HepG2 (cell line): ENCODE data around the gene SPTSSA. TPM values are rescaled to one million over a fixed set of nuclear protein-coding genes. Genes with fewer than 3 reads are reported as not detected.

ENCODE experiments used
- ATAC-seq: fragments of 200-7000 bp; cut with Tn5 transposase; 3 replicates; pipeline ENCODE4 v1.9.1; 2020; ENCODE audit warnings: mild to moderate bottlenecking, moderate library complexity
- BruUV-seq: library from RNA; stranded (reverse); fragments of 400-500 nt; replicated peaks from 2 replicates; lab custom pipeline; 2021; lab: Mats Ljungman, UMichigan
- CTCF ChIA-PET: fragments of 300-600 bp; formaldehyde crosslinking; extraction: SDS; loops from one replicate; lab custom pipeline; 2021; ENCODE audit warnings: low total read pairs, inconsistent platforms, low intra/inter-chr PET ratio; lab: Yijun Ruan, JAX
- POLR2A ChIA-PET: fragments of 350-600 bp; sonication (Branson Sonifier 250); formaldehyde crosslinking; loops from one replicate; lab custom pipeline; 2020; ENCODE audit warnings: antibody characterized with exemption, inconsistent platforms; lab: Yijun Ruan, JAX
- DNase-seq: peaks from one replicate; pipeline ENCODE4 v3.0.0-alpha.2; 2015; ENCODE audit warnings: low spot score
- FAIRE-seq: peaks from 3 replicates; lab custom pipeline; 2011; peaks lifted over from hg19 to GRCh38; lab: Jason Lieb, UNC
- H2AFZ ChIP-seq: one replicate; pipeline ENCODE4 v1.6.1; 2011; ENCODE audit warnings: low read length, inconsistent platforms
- H3K27ac ChIP-seq: fragments of 300-600 bp; 3 replicates; pipeline ENCODE4 v1.8.0; 2011; ENCODE audit warnings: mixed run types, mild to moderate bottlenecking, mixed read lengths, low read length, inconsistent platforms; ENCODE audit not compliant: insufficient read depth; ENCODE audit errors: extremely low read length
- H3K27me3 ChIP-seq, 2 experiments: fragments of 200-600 bp in 1 of 2; 2 replicates in 1 of 2; 3 replicates in 1 of 2; pipeline versions ENCODE4 v1.6.0 to v1.8.0; 2011; ENCODE audit warnings: low read length in 2 of 2, mild to moderate bottlenecking in 2 of 2, moderate library complexity in 2 of 2, inconsistent platforms in 1 of 2; ENCODE audit not compliant: insufficient read depth in 2 of 2, control insufficient read depth in 1 of 2
- H3K36me3 ChIP-seq, 2 experiments: fragments of 200-600 bp in 1 of 2; replicated peaks in 1 of 2; 2 replicates in 1 of 2; 3 replicates in 1 of 2; pipeline versions ENCODE4 v1.5.1 to v1.8.0; 2011; ENCODE audit warnings: low read length in 2 of 2, inconsistent platforms in 1 of 2; ENCODE audit not compliant: insufficient read depth in 2 of 2, control insufficient read depth in 1 of 2
- H3K4me1 ChIP-seq: 2 replicates; pipeline ENCODE4 v1.5.1; 2012; ENCODE audit warnings: low read length, inconsistent platforms; ENCODE audit not compliant: insufficient read depth
- H3K4me2 ChIP-seq: 2 replicates; pipeline ENCODE4 v1.6.0; 2011; ENCODE audit warnings: low read depth, low read length, inconsistent platforms
- H3K4me3 ChIP-seq, 3 experiments: fragments of 200-600 bp in 1 of 3; sonication (generic), shearing (Covaris generic) in 1 of 3; replicated peaks in 1 of 3; 2 replicates each; pipeline ENCODE4 v1.5.1; 2011 to 2016; ENCODE audit warnings: low read length in 3 of 3, inconsistent platforms in 2 of 3, low read depth in 2 of 3, mild to moderate bottlenecking in 2 of 3, control low read depth in 1 of 3, mixed read lengths in 1 of 3; ENCODE audit not compliant: insufficient read depth in 1 of 3
- H3K79me2 ChIP-seq: one replicate; pipeline ENCODE4 v1.6.1; 2011; ENCODE audit warnings: low read length, inconsistent platforms; ENCODE audit not compliant: insufficient read depth
- H3K9ac ChIP-seq: 2 replicates; pipeline ENCODE4 v1.6.0; 2011; ENCODE audit warnings: mild to moderate bottlenecking, low read depth, low read length, inconsistent platforms; ENCODE audit not compliant: insufficient read depth
- H3K9me3 ChIP-seq: 2 replicates; pipeline ENCODE4 v1.5.1; 2012; ENCODE audit warnings: mild to moderate bottlenecking, low read length
- H4K20me1 ChIP-seq: 2 replicates; pipeline ENCODE4 v1.6.0; 2011; ENCODE audit warnings: inconsistent platforms, mild to moderate bottlenecking, low read length, moderate library complexity; ENCODE audit not compliant: insufficient read depth
- FLYWCH1 ChIP-seq: sonication (generic); formaldehyde crosslinking; IDR thresholded peaks from 2 replicates; pipeline ENCODE4 v1.8.1; 2023; ENCODE audit warnings: mild to moderate bottlenecking, missing genetic modification reagents
- JDP2 ChIP-seq: sonication (generic); formaldehyde crosslinking; IDR thresholded peaks from 2 replicates; pipeline ENCODE4 v1.8.1; 2022; ENCODE audit warnings: missing genetic modification reagents, borderline replicate concordance
- JUNB ChIP-seq: sonication (generic); formaldehyde crosslinking; IDR thresholded peaks from 2 replicates; pipeline ENCODE4 v1.8.0; 2022; ENCODE audit warnings: missing genetic modification reagents, mild to moderate bottlenecking, borderline replicate concordance
- MEF2D ChIP-seq: sonication (generic); formaldehyde crosslinking; IDR thresholded peaks from 2 replicates; pipeline ENCODE4 v1.5.1; 2020; ENCODE audit warnings: mild to moderate bottlenecking, missing genetic modification reagents
- MLLT10 ChIP-seq: sonication (generic); formaldehyde crosslinking; IDR thresholded peaks from 2 replicates; pipeline ENCODE4 v1.4.0; 2020; ENCODE audit warnings: missing genetic modification reagents
- RFXANK ChIP-seq: IDR thresholded peaks from 2 replicates; pipeline ENCODE4 v1.6.1; 2016
- SETDB1 ChIP-seq: sonication (generic); formaldehyde crosslinking; IDR thresholded peaks from 2 replicates; pipeline ENCODE4 v1.5.1; 2020; ENCODE audit warnings: missing genetic modification reagents, mild to moderate bottlenecking, borderline replicate concordance
- TRIM24 ChIP-seq: sonication (generic); formaldehyde crosslinking; IDR thresholded peaks from 2 replicates; pipeline ENCODE4 v1.8.0; 2022; ENCODE audit warnings: mild to moderate bottlenecking, missing genetic modification reagents
- ZNF562 ChIP-seq: sonication (generic); formaldehyde crosslinking; IDR thresholded peaks from 2 replicates; pipeline ENCODE4 v1.8.0; 2022; ENCODE audit warnings: missing genetic modification reagents, borderline replicate concordance
- ZNF788 ChIP-seq: sonication (generic); formaldehyde crosslinking; IDR thresholded peaks from 2 replicates; pipeline ENCODE4 v1.5.0; 2020; ENCODE audit warnings: mild to moderate bottlenecking, missing genetic modification reagents, borderline replicate concordance
- WGBS: methylation state at CpG from one replicate; pipeline ENCODE4 v1.1.6; 2017; ENCODE audit warnings: low lambda C conversion rate; 5-methylcytosine and 5-hydroxymethylcytosine counted together
- in situ Hi-C: cut with HindIII; loops from 2 replicates; pipeline ENCODE4 v1.10.0; 2017; ENCODE audit warnings: low pct_unique_long_range_greater_than_20kb; ENCODE audit not compliant: extremely low pct_ligation_motif_present
- intact Hi-C: fragments of 100-400 bp; cut with micrococcal nuclease; formaldehyde crosslinking; loops from one replicate; pipeline ENCODE4 v1.10.0; 2022; ENCODE audit not compliant: unreplicated experiment
- polyA plus RNA-seq, 8 experiments: library from polyadenylated mRNA; depleted of rRNA in 3 of 8; stranded (reverse) in 7 of 8; unstranded in 1 of 8; fragments of >200 nt; fragmentation: Illumina TruSeq in 4 of 8; extraction: Trizol in 4 of 8; gene quantifications; 2 replicates each; pipeline versions ENCODE4 v1.2.1 to v1.2.3, GENCODE V29; 2011 to 2016; ENCODE audit warnings: low read depth in 4 of 8, missing spikeins in 1 of 8, mixed read lengths in 1 of 8; ENCODE audit not compliant: insufficient read depth in 1 of 8
- total RNA-seq, 5 experiments: library from RNA; depleted of rRNA; stranded (reverse); fragments of >200 nt; fragmentation: Illumina TruSeq; extraction: Trizol; gene quantifications; 2 replicates each; pipeline ENCODE4 v1.2.3, GENCODE V29; 2016; ENCODE audit warnings: low read depth in 1 of 5
- TF ChIP-seq, protein P1 (sequence below): sonication (generic); formaldehyde crosslinking; conservative IDR thresholded peaks from 2 replicates; pipeline ENCODE4 v1.8.1; 2023; ENCODE audit warnings: missing genetic modification reagents

Gene SPTSSA
- total and polyA plus RNA-seq, 2 of the 13 experiments (the other 11 are each of a cell fraction or from before 2014, with no cell fraction given) = 19.1 to 86.1 TPM

DNA sequence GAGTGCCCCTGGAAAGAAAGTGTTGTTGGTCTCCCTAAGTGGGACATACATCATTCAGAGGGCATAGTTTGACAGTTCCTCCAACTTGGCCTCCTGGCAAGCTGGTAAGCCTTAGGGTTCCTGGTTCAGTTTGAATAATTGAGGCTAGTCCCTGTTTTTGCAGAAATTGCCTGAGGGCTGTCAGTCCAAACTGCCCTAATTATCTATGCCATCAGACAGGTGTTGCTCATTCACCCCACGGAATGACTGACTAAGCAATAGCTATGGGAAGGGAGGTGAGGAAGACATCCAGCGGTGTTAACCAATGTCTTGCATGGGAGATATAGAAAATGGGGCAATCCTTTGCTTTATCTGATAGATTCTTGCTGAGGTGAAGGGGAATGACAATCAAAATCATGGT lies 37.6 kb downstream of the SPTSSA start (continued):
- no peak for TF ChIP-seq JDP2
- TF ChIP-seq MLLT10 (CRISPR knock-in tag) = no peak
- TF ChIP-seq TRIM24 (CRISPR knock-in tag) = no peak

DNA sequence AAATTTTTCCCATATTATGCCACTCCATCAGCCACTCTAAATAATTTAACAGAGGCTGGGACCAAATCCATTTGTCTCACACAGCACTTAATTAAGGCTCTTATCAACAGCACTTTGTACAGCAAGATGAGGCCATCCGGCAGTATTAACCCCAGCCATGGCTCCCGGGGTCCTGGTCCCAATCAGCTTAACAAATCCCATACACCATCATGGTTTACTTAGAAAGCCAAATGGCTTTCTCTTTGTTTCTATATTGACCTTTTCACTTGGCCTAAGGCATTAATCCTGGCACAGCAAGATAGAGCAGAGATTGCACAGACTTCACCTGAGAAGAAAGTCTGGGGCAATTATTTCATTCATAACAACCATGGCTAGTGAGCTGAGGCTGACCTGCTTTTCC lies 38.6 kb downstream of the SPTSSA start:
- H3K4me2 ChIP-seq = no peak overlapping the region
- ChIA-PET CTCF (no interaction called here), POLR2A (no interaction called here)
- no peaks in the 10 kb centered on the region for H4K20me1 ChIP-seq
- BruUV-seq = no TSS peak
- peaks cover 11% of the 10 kb centered on the region for H3K9me3 ChIP-seq
- whole genome bisulfite sequencing = 53% methylated on average over 2 of the region's 2 CpGs
- no peaks in the 10 kb centered on the region for H3K36me3 ChIP-seq
- H2AFZ ChIP-seq = no peak overlapping the region
- no peak for DNase-seq
- no peak for ATAC-seq
- intact Hi-C loops = no loop called here
- TF ChIP-seq MEF2D (CRISPR knock-in tag) = no peak
- no peaks in the 10 kb centered on the region for H3K79me2 ChIP-seq
- no peak overlapping the region for H3K27ac ChIP-seq
- H3K27me3 ChIP-seq = peaks cover 0 to 6% of the 10 kb centered on the region in 2 experiments; a peak in 1 of 5 replicates
- H3K4me1 ChIP-seq = peaks cover 19% of the 10 kb centered on the region
- in situ Hi-C loops = no loop called here
- no peak overlapping the region for H3K4me3 ChIP-seq
- H3K9ac ChIP-seq = no peak overlapping the region
- FAIRE-seq = no peak

DNA sequence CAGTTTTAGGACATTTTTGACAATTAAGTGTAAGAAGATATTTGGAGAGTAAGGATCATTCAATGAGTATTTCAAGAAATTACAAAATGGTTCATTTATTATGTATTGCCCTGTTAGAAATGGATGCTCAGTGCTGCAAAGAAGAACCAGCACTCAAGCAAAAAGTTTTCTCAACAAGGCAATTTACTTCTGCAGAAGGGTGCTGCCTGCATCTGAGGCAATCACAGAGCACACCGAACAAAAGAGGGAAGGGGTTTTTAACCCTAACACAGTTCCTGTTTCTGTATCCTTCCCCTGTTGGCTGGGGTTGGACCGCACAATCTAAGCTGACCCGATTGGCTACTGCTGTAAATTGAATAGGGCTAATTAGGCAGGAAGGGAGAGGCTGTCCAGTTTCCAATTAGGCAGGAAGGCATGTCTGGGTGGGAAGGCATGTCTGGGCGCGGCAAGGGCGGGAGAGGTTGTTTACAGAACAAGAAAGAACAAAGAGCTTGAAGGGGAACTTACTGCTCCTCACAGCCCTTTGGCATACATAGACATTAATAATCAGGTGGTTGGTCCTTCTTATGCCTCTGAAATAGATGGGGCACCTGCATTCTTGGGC lies 41.4 kb downstream of the SPTSSA start:
- Histone ChIP-seq H3K36me3 (no peaks in the 10 kb centered on the region), H3K4me2 (no peak overlapping the region), H3K9ac (no peak overlapping the region), H3K27me3 (peaks cover 0 to 12% of the 10 kb centered on the region in 2 experiments; a peak in 2 of 5 replicates), H3K27ac (no peak overlapping the region), H3K79me2 (no peaks in the 10 kb centered on the region)
- TF ChIP-seq ZNF562 (CRISPR knock-in tag) = peak; percentile 93
- TF ChIP-seq RFXANK (CRISPR knock-in tag) = no peak
- TF ChIP-seq SETDB1 (CRISPR knock-in tag) = 0 out of 2 replicates have a peak, but pooled peaks have one; percentile 23
- no peak for TF ChIP-seq JUNB (CRISPR knock-in tag)
- TF ChIP-seq ZNF788 (CRISPR knock-in tag) = 0 out of 2 replicates have a peak, but pooled peaks have one; percentile 40
- TF ChIP-seq FLYWCH1 (CRISPR knock-in tag) = no peak
- TF ChIP-seq, protein P1, sequence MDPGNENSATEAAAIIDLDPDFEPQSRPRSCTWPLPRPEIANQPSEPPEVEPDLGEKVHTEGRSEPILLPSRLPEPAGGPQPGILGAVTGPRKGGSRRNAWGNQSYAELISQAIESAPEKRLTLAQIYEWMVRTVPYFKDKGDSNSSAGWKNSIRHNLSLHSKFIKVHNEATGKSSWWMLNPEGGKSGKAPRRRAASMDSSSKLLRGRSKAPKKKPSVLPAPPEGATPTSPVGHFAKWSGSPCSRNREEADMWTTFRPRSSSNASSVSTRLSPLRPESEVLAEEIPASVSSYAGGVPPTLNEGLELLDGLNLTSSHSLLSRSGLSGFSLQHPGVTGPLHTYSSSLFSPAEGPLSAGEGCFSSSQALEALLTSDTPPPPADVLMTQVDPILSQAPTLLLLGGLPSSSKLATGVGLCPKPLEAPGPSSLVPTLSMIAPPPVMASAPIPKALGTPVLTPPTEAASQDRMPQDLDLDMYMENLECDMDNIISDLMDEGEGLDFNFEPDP (CRISPR knock-in tag) = 0 out of 2 replicates have a peak, but pooled peaks have one; percentile 49
- TF ChIP-seq, all 625 proteins: peak for 4
- CTCF ChIA-PET = no interaction called here
- in situ Hi-C loops (no loop called here), intact Hi-C loops (no loop called here)
- FAIRE-seq = no peak
- no peak for ATAC-seq
- no peaks in the 10 kb centered on the region for H4K20me1 ChIP-seq
- H2AFZ ChIP-seq = no peak overlapping the region
- 37% methylated on average over 6 of the region's 6 CpGs for WGBS
- H3K4me3 ChIP-seq = no peak overlapping the region
- DNase-seq = no peak
- peaks cover 6% of the 10 kb centered on the region; the same call in 1 of the 2 replicates for H3K4me1 ChIP-seq
- H3K9me3 ChIP-seq = peaks cover 11% of the 10 kb centered on the region
- no TSS peak for BruUV-seq
- POLR2A ChIA-PET = no interaction called here
